Neural cell (in vitro differentiated cells): ENCODE measurements around the gene TCF25. TPM values are rescaled to one million over a fixed set of nuclear protein-coding genes. Genes with fewer than 3 reads are reported as not detected.

Experiments used
- H2AFZ ChIP-seq: fragments of 200-600, 300-800 bp; sonication (generic), shearing (Covaris generic); 2 replicates; pipeline ENCODE4 v1.6.0; 2014; ENCODE audit warnings: low read depth, mild to moderate bottlenecking, antibody characterized with exemption, low read length, moderate library complexity
- H3F3A ChIP-seq: fragments of 200-600 bp; shearing (Covaris generic); 2 replicates; pipeline ENCODE4 v1.6.1; 2016; ENCODE audit warnings: mild to moderate bottlenecking, moderate library complexity, mixed read lengths, antibody characterized with exemption, low read length; ENCODE audit not compliant: insufficient read depth, poor library complexity, severe bottlenecking
- H3K27ac ChIP-seq: fragments of 200-600, 300-800 bp; sonication (generic), shearing (Covaris generic); 2 replicates; pipeline ENCODE4 v1.5.1; 2014; ENCODE audit warnings: mild to moderate bottlenecking, low read length, moderate library complexity
- H3K27me3 ChIP-seq: fragments of 300-800, 200-600 bp; sonication (generic), shearing (Covaris generic); 2 replicates; pipeline ENCODE4 v1.6.0; 2014; ENCODE audit warnings: mild to moderate bottlenecking, low read depth, low read length, moderate library complexity; ENCODE audit not compliant: insufficient read depth
- H3K36me3 ChIP-seq: fragments of 300-800, 200-600 bp; sonication (generic), shearing (Covaris generic); 2 replicates; pipeline ENCODE4 v1.5.1; 2014; ENCODE audit warnings: mild to moderate bottlenecking, antibody characterized with exemption, low read length, moderate library complexity; ENCODE audit not compliant: insufficient read depth
- H3K4me2 ChIP-seq: fragments of 300-800, 200-600 bp; sonication (generic), shearing (Covaris generic); 2 replicates; pipeline ENCODE4 v1.6.0; 2014; ENCODE audit warnings: mild to moderate bottlenecking, low read length
- H3K4me3 ChIP-seq: fragments of 300-800, 200-600 bp; sonication (generic), shearing (Covaris generic); 2 replicates; pipeline ENCODE4 v1.5.1; 2014; ENCODE audit warnings: mild to moderate bottlenecking, low read length, moderate library complexity
- H3K79me2 ChIP-seq: fragments of 200-600 bp; shearing (Covaris generic); replicated peaks from 2 replicates; pipeline ENCODE4 v1.6.0; 2014; ENCODE audit warnings: mild to moderate bottlenecking, low read length, moderate library complexity; ENCODE audit not compliant: insufficient read depth
- H3K9ac ChIP-seq: fragments of 300-800, 200-600 bp; sonication (generic), shearing (Covaris generic); 2 replicates; pipeline ENCODE4 v1.6.1; 2016; ENCODE audit warnings: mild to moderate bottlenecking, low read length, mixed read lengths
- H3K9me2 ChIP-seq: fragments of 200-600 bp; shearing (Covaris generic); 2 replicates; pipeline ENCODE4 v1.6.1; 2016; ENCODE audit warnings: mild to moderate bottlenecking, low read length, mixed read lengths; ENCODE audit not compliant: insufficient read depth
- H3K9me3 ChIP-seq: fragments of 200-600, 300-800 bp; sonication (generic), shearing (Covaris generic); 2 replicates; pipeline ENCODE4 v1.6.1; 2016; ENCODE audit warnings: mild to moderate bottlenecking, mixed run types, low read length, moderate library complexity, mixed read lengths
- H4K20me1 ChIP-seq: fragments of 200-600 bp; shearing (Covaris generic); 2 replicates; pipeline ENCODE4 v1.6.1; 2016; ENCODE audit warnings: mild to moderate bottlenecking, mixed run types; ENCODE audit not compliant: insufficient read depth
- CTCF ChIP-seq: fragments of 450-650 bp; IDR thresholded peaks from 2 replicates; pipeline ENCODE4 v1.5.1; 2014; ENCODE audit warnings: antibody characterized with exemption, mild to moderate bottlenecking, moderate library complexity; ENCODE audit not compliant: poor library complexity, severe bottlenecking
- EP300 ChIP-seq: fragments of 450-650 bp; conservative IDR thresholded peaks from 2 replicates; pipeline ENCODE4 v1.6.1; 2014; ENCODE audit warnings: antibody characterized with exemption, mild to moderate bottlenecking, moderate library complexity; ENCODE audit not compliant: poor library complexity, severe bottlenecking
- EZH2 ChIP-seq: fragments of 200-600, 300-800 bp; shearing (Covaris generic), sonication (generic); IDR thresholded peaks from 2 replicates; pipeline ENCODE4 v1.6.1; 2014; ENCODE audit warnings: antibody characterized with exemption, low read length, borderline replicate concordance, mild to moderate bottlenecking; ENCODE audit not compliant: insufficient read depth, poor library complexity, severe bottlenecking
- MXI1 ChIP-seq: fragments of 450-650 bp; conservative IDR thresholded peaks from 2 replicates; pipeline ENCODE4 v1.6.1; 2014; ENCODE audit warnings: antibody characterized with exemption, mild to moderate bottlenecking; ENCODE audit not compliant: poor library complexity, severe bottlenecking
- POLR2AphosphoS5 ChIP-seq: IDR thresholded peaks from 2 replicates; pipeline ENCODE4 v1.6.1; 2012
- RAD21 ChIP-seq: fragments of 450-650 bp; conservative IDR thresholded peaks from 2 replicates; pipeline ENCODE4 v1.6.1; 2014; ENCODE audit warnings: antibody characterized with exemption, mild to moderate bottlenecking, moderate library complexity
- REST ChIP-seq: IDR thresholded peaks from 2 replicates; pipeline ENCODE4 v1.6.1; 2012; ENCODE audit warnings: borderline replicate concordance
- SMC3 ChIP-seq: fragments of 450-650 bp; conservative IDR thresholded peaks from 2 replicates; pipeline ENCODE4 v1.6.1; 2014; ENCODE audit warnings: antibody characterized with exemption, mild to moderate bottlenecking, moderate library complexity; ENCODE audit not compliant: poor library complexity
- TAF1 ChIP-seq: IDR thresholded peaks from 2 replicates; pipeline ENCODE4 v1.6.1; 2012; ENCODE audit warnings: low read depth
- polyA plus RNA-seq: library from polyadenylated mRNA; depleted of rRNA; stranded (reverse); fragments of >200 nt; gene quantifications from 2 replicates; pipeline ENCODE4 v1.2.3, GENCODE V29; 2014

TCF25 gene
- polyA plus RNA-seq, 1 donor from 2014 or later: 200 TPM

- no peak for TF ChIP-seq RAD21
- TF ChIP-seq EZH2: no peak
- no peak for TF ChIP-seq EP300
- TF ChIP-seq TAF1: no peak
- TF ChIP-seq REST: no peak
- TF ChIP-seq SMC3: no peak
- TF ChIP-seq CTCF: no peak
- no peak for TF ChIP-seq MXI1
- TF ChIP-seq POLR2AphosphoS5: no peak
- H3K4me2 ChIP-seq: no peak overlapping the region
Measured at GRCh38 chr16:89863741-89864526, 9.5 kb upstream of the TCF25 start.

GRCh38 chr16:89864527-89864820, 8.9 kb upstream of the TCF25 start:
- Histone ChIP-seq H3K79me2 (no peaks in the 10 kb centered on the region), H3K9me2 (no peaks in the 10 kb centered on the region), H3K27ac (no peak overlapping the region), H3K4me3 (no peak overlapping the region), H3K36me3 (peaks cover 18% of the 10 kb centered on the region), H3K9ac (no peak overlapping the region), H3K27me3 (no peaks in the 10 kb centered on the region), H2AFZ (no peak overlapping the region), H3K4me2 (no peak overlapping the region), H3F3A (no peaks in the 10 kb centered on the region), H3K9me3 (peaks cover 6% of the 10 kb centered on the region), H4K20me1 (no peaks in the 10 kb centered on the region)
- TF ChIP-seq SMC3: no peak
- TF ChIP-seq TAF1: no peak
- TF ChIP-seq EZH2: no peak
- TF ChIP-seq EP300: no peak
- TF ChIP-seq REST: no peak
- TF ChIP-seq POLR2AphosphoS5: no peak
- TF ChIP-seq MXI1: no peak
- TF ChIP-seq CTCF: no peak
- TF ChIP-seq RAD21: no peak

More at GRCh38 chr16:89863741-89864526, 9.5 kb upstream of the TCF25 start:
- H4K20me1 ChIP-seq: no peaks in the 10 kb centered on the region
- no peaks in the 10 kb centered on the region for H3K27me3 ChIP-seq
- H3K4me3 ChIP-seq: no peak overlapping the region
- H3K36me3 ChIP-seq: peaks cover 18% of the 10 kb centered on the region
- H3K79me2 ChIP-seq: no peaks in the 10 kb centered on the region
- no peak overlapping the region for H3K27ac ChIP-seq
- no peak overlapping the region for H3K9ac ChIP-seq
- H3K9me2 ChIP-seq: no peaks in the 10 kb centered on the region
- H3F3A ChIP-seq: no peaks in the 10 kb centered on the region
- H2AFZ ChIP-seq: no peak overlapping the region
- H3K9me3 ChIP-seq: peaks cover 6% of the 10 kb centered on the region
